Osteocyte (in vitro differentiated cells): Measurements from ENCODE around the gene PRMT1. TPM values are rescaled to one million over a fixed set of nuclear protein-coding genes. Genes with fewer than 3 reads are reported as not detected.

Source experiments
- DNase-seq: peaks from one replicate; pipeline ENCODE4 v3.0.0; 2021; ENCODE audit warnings: mixed read lengths; ENCODE audit not compliant: unreplicated experiment; ENCODE audit errors: extremely low spot score
- H3K27ac Mint-ChIP-seq: one replicate; pipeline ENCODE4 v1.8.0; 2021; ENCODE audit warnings: mild to moderate bottlenecking, mixed read lengths; ENCODE audit not compliant: unreplicated experiment
- H3K27me3 Mint-ChIP-seq: one replicate; pipeline ENCODE4 v1.8.0; 2021; ENCODE audit warnings: mixed read lengths; ENCODE audit not compliant: unreplicated experiment
- H3K36me3 Mint-ChIP-seq: one replicate; pipeline ENCODE4 v1.8.0; 2021; ENCODE audit warnings: mixed read lengths; ENCODE audit not compliant: unreplicated experiment
- H3K4me1 Mint-ChIP-seq: one replicate; pipeline ENCODE4 v1.8.0; 2021; ENCODE audit warnings: mixed read lengths; ENCODE audit not compliant: unreplicated experiment
- H3K4me3 Mint-ChIP-seq: one replicate; pipeline ENCODE4 v1.8.0; 2021; ENCODE audit warnings: mild to moderate bottlenecking, moderate library complexity, mixed read lengths; ENCODE audit not compliant: unreplicated experiment
- H3K9me3 Mint-ChIP-seq: one replicate; pipeline ENCODE4 v1.8.0; 2021; ENCODE audit warnings: mixed read lengths; ENCODE audit not compliant: unreplicated experiment
- CTCF ChIP-seq: fragments of 200-600 bp; sonication (generic); IDR thresholded peaks from 2 replicates; pipeline ENCODE4 v1.5.0; 2021; ENCODE audit warnings: antibody characterized with exemption, mild to moderate bottlenecking, moderate library complexity
- total RNA-seq: library from RNA; stranded (reverse); gene quantifications from 2 replicates; pipeline ENCODE4 v1.2.1, GENCODE V29; 2021

Gene PRMT1
- total RNA-seq, 1 donor from 2014 or later: 126 TPM

DNA sequence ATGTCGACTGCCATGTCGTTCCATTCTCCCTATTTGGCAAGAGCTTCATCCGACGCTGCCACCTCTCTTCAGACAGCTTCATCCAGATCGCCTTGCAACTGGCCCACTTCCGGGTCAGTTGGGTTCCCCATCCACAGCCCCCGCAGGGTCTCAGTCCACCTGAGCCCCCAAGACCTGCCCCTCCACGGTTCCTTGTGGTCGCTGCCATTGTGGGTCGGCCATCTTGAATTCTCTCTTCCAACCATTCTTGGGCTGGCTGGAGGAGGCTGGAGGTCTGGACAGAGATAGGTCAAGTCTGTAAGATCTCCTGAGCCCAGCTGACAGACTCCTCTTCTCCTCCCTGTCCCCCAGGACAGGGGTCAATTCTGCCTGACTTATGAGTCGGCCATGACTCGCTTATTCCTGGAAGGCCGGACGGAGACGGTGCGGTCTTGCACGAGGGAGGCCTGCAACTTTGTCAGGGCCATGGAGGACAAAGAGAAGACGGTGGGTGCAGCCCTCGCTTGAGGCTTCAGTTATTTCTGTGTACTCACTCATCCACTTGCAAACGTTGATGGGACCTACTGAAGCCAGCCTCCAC is 33.4 kb downstream of the PRMT1 start:
- no peaks in the 10 kb centered on the region for H3K9me3 Mint-ChIP-seq
- no peak overlapping the region for H3K27ac Mint-ChIP-seq
- peaks cover 3% of the 10 kb centered on the region for H3K4me1 Mint-ChIP-seq
- no peaks in the 10 kb centered on the region for H3K27me3 Mint-ChIP-seq
- no peak for TF ChIP-seq CTCF
- no peak for DNase-seq
- no peak overlapping the region for H3K4me3 Mint-ChIP-seq
- peaks cover 17% of the 10 kb centered on the region for H3K36me3 Mint-ChIP-seq

DNA sequence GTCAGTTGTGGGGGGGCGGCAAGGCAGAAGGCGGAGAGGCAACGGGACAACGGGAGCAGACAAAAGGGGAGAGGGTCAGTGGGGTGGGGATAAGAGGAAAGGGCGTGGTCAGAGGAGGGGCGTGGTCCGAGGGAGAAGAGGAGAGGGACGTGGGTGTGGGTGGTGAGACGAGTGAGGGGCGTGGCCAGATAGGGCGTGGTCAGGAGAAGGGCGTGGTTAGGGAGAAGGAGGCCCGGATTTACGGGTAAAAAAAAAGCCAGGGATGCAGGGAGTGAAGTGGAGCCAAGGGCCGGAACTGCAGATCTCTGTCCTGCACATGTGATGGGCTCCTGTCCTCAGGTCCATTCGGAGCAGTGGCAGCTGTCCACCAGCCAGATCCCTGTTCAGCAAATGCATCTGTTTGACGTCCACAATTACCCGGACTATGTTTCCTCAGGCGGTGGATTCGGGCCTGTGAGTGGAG is 35.4 kb downstream of the PRMT1 start:
- no peak for TF ChIP-seq CTCF
- H3K27ac Mint-ChIP-seq: no peak overlapping the region
- no peak for DNase-seq
- peaks cover 5% of the 10 kb centered on the region for H3K4me1 Mint-ChIP-seq
- H3K4me3 Mint-ChIP-seq: no peak overlapping the region
- no peaks in the 10 kb centered on the region for H3K27me3 Mint-ChIP-seq
- no peaks in the 10 kb centered on the region for H3K9me3 Mint-ChIP-seq
- H3K36me3 Mint-ChIP-seq: peaks cover 14% of the 10 kb centered on the region

DNA sequence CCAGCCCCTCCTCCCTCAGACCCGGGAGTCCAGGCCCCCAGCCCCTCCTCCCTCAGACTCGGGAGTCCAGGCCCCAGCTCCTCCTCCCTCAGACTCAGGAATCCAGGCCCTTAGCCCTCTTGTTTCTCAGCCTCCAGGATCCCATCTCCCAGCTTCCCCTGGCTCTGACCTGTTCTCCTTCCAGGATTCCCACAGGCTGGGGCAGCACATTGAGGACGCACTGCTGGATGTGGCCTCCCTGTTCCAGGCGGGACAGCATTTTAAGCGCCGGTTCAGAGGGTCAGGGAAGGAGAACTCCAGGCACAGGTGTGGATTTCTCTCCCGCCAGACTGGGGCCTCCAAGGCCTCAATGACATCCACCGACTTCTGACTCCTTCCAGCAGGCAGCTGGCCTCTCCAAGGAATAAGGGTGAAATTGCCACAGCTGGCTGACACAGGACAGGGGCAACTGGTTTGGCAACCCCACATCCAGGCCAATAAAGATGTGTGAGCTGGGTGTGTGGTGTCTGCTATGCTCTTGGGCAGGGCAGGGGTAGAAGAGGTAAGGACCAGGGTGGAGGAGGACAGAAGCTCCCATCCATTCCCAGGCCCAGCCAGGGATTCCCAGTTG is 36.3 kb downstream of the PRMT1 start:
- no peak overlapping the region for H3K4me3 Mint-ChIP-seq
- no peak for TF ChIP-seq CTCF
- peaks cover 13% of the 10 kb centered on the region for H3K36me3 Mint-ChIP-seq
- no peak overlapping the region for H3K27ac Mint-ChIP-seq
- no peaks in the 10 kb centered on the region for H3K9me3 Mint-ChIP-seq
- H3K4me1 Mint-ChIP-seq: peaks cover 13% of the 10 kb centered on the region
- H3K27me3 Mint-ChIP-seq: no peaks in the 10 kb centered on the region
- DNase-seq: no peak

DNA sequence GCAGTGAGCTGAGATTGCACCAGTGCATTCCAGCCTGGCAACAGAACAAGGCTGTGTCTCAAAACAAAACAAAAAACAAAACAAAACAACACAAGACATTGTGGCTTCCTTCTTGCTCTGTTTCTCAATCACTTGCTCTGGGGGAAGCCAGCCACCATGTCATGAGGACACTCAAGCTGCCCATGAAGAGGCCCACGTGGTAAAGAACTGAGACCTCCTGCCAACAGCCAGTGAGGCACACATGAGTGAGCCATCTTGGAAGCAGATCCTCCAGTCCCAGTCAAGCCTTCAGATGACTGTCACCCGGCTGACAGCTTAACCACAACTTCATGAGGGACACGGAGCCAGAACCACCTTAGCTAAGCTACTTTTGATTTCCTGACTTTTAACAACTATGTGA is 39.1 kb downstream of the PRMT1 start:
- no peak for TF ChIP-seq CTCF
- DNase-seq: no peak
- H3K36me3 Mint-ChIP-seq: peaks cover 2% of the 10 kb centered on the region
- no peaks in the 10 kb centered on the region for H3K9me3 Mint-ChIP-seq
- no peak overlapping the region for H3K27ac Mint-ChIP-seq
- no peak overlapping the region for H3K4me3 Mint-ChIP-seq
- no peaks in the 10 kb centered on the region for H3K27me3 Mint-ChIP-seq
- H3K4me1 Mint-ChIP-seq: peaks cover 22% of the 10 kb centered on the region

- H3K4me3 Mint-ChIP-seq: no peak overlapping the region
- peaks cover 22% of the 10 kb centered on the region for H3K4me1 Mint-ChIP-seq
- no peaks in the 10 kb centered on the region for H3K27me3 Mint-ChIP-seq
- peak overlapping the region; percentile 93 for H3K27ac Mint-ChIP-seq
- no peak for DNase-seq
- no peak for TF ChIP-seq CTCF
- no peaks in the 10 kb centered on the region for H3K36me3 Mint-ChIP-seq
- no peaks in the 10 kb centered on the region for H3K9me3 Mint-ChIP-seq
Observed at GRCh38 chr19:49718511-49718910, 41.4 kb downstream of the PRMT1 start.
